IMR-90 (cell line): ENCODE results near the gene TSPYL1. TPM values are rescaled to one million over a fixed set of nuclear protein-coding genes. Genes with fewer than 3 reads are reported as not detected.

Experiments used
- ATAC-seq: fragments of 200-7000 bp; cut with Tn5 transposase; 2 replicates; pipeline ENCODE4 v1.9.1; 2020; ENCODE audit warnings: low read depth, mild to moderate bottlenecking, moderate library complexity
- BruUV-seq: library from RNA; stranded (reverse); fragments of 400-500 nt; replicated peaks from 2 replicates; lab custom pipeline; 2021; lab: Mats Ljungman, UMichigan
- CTCF ChIA-PET: fragments of 300-600 bp; formaldehyde crosslinking; extraction: SDS; loops from one replicate; lab custom pipeline; 2021; ENCODE audit warnings: antibody characterized with exemption; lab: Yijun Ruan, JAX
- POLR2A ChIA-PET: fragments of 300-600 bp; sonication (Branson Sonifier 250); formaldehyde crosslinking; loops from one replicate; lab custom pipeline; 2022; ENCODE audit warnings: antibody characterized with exemption; ENCODE audit not compliant: unreplicated experiment; lab: Charles Lee
- DNase-seq: peaks from one replicate; pipeline ENCODE4 v3.0.0; 2013
- H2AFZ ChIP-seq: replicated peaks from 2 replicates; pipeline ENCODE3; 2013; ENCODE audit warnings: low read length, mild to moderate bottlenecking; ENCODE audit not compliant: poor library complexity
- H2AK5ac ChIP-seq: 2 replicates; pipeline ENCODE4 v1.6.1; 2013; ENCODE audit warnings: low read depth, low read length, inconsistent platforms
- H2AK9ac ChIP-seq: replicated peaks from 2 replicates; pipeline ENCODE3; 2013; ENCODE audit warnings: mild to moderate bottlenecking, low read depth, low read length, moderate library complexity; ENCODE audit not compliant: poor library complexity
- H2BK120ac ChIP-seq: 2 replicates; pipeline ENCODE4 v1.6.1; 2013; ENCODE audit warnings: low read depth, low read length, inconsistent platforms
- H2BK15ac ChIP-seq: 3 replicates; pipeline ENCODE4 v1.6.1; 2013; ENCODE audit warnings: low read depth, low read length, inconsistent platforms
- H2BK20ac ChIP-seq: 2 replicates; pipeline ENCODE4 v1.6.1; 2013; ENCODE audit warnings: low read depth, mild to moderate bottlenecking, inconsistent platforms, low read length, moderate library complexity
- H2BK5ac ChIP-seq: 2 replicates; pipeline ENCODE4 v1.6.1; 2013; ENCODE audit warnings: mild to moderate bottlenecking, low read depth, low read length, inconsistent platforms; ENCODE audit not compliant: poor library complexity, severe bottlenecking
- H3K14ac ChIP-seq: replicated peaks from 2 replicates; pipeline ENCODE4 v1.6.1; 2013; ENCODE audit warnings: low read depth, low read length, inconsistent platforms
- H3K18ac ChIP-seq: 2 replicates; pipeline ENCODE4 v1.6.1; 2013; ENCODE audit warnings: low read depth, low read length, control low read depth
- H3K23ac ChIP-seq: 2 replicates; pipeline ENCODE4 v1.6.1; 2013; ENCODE audit warnings: low read depth, low read length, inconsistent platforms
- H3K27ac ChIP-seq: 2 replicates; pipeline ENCODE4 v1.5.1; 2013; ENCODE audit warnings: mild to moderate bottlenecking, control low read depth, low read length; ENCODE audit not compliant: insufficient read depth
- H3K27me3 ChIP-seq: 2 replicates; pipeline ENCODE4 v1.6.1; 2013; ENCODE audit warnings: low read length; ENCODE audit not compliant: control insufficient read depth, insufficient read depth
- H3K36me3 ChIP-seq: 2 replicates; pipeline ENCODE4 v1.6.1; 2013; ENCODE audit warnings: low read length, mixed read lengths; ENCODE audit not compliant: control insufficient read depth, insufficient read depth
- H3K4ac ChIP-seq: 2 replicates; pipeline ENCODE4 v1.6.1; 2013; ENCODE audit warnings: low read depth, low read length, inconsistent platforms
- H3K4me1 ChIP-seq: 2 replicates; pipeline ENCODE4 v1.6.1; 2013; ENCODE audit warnings: low read length, mixed read lengths; ENCODE audit not compliant: control insufficient read depth, insufficient read depth
- H3K4me2 ChIP-seq: 2 replicates; pipeline ENCODE4 v1.6.1; 2013; ENCODE audit warnings: low read depth, mild to moderate bottlenecking, control low read depth, low read length, moderate library complexity
- H3K4me3 ChIP-seq: 2 replicates; pipeline ENCODE4 v1.5.1; 2013; ENCODE audit warnings: low read depth, mild to moderate bottlenecking, control low read depth, low read length, moderate library complexity; ENCODE audit not compliant: insufficient read depth
- H3K56ac ChIP-seq: 2 replicates; pipeline ENCODE4 v1.6.1; 2013; ENCODE audit warnings: low read length, inconsistent platforms; ENCODE audit not compliant: insufficient read depth; ENCODE audit errors: extremely low read depth
- H3K79me1 ChIP-seq, 2 experiments: 2 replicates each; pipeline ENCODE4 v1.6.1; 2013; ENCODE audit warnings: low read length in 2 of 2, inconsistent platforms in 1 of 2, low read depth in 1 of 2
- H3K9ac ChIP-seq: 2 replicates; pipeline ENCODE4 v1.6.1; 2013; ENCODE audit warnings: low read depth, low read length, control low read depth
- H3K9me1 ChIP-seq: 2 replicates; pipeline ENCODE4 v1.6.1; 2013; ENCODE audit warnings: low read length, inconsistent platforms; ENCODE audit not compliant: insufficient read depth
- H3K9me3 ChIP-seq: 2 replicates; pipeline ENCODE4 v1.6.1; 2013; ENCODE audit warnings: low read length; ENCODE audit not compliant: control insufficient read depth, insufficient read depth
- H4K20me1 ChIP-seq: 2 replicates; pipeline ENCODE4 v1.6.1; 2013; ENCODE audit warnings: low read length, inconsistent platforms; ENCODE audit not compliant: insufficient read depth
- H4K5ac ChIP-seq: 2 replicates; pipeline ENCODE4 v1.6.1; 2013; ENCODE audit warnings: mild to moderate bottlenecking, low read depth, low read length, control low read depth
- H4K8ac ChIP-seq, 2 experiments: 2 replicates each; pipeline ENCODE4 v1.6.1; 2013; ENCODE audit warnings: low read depth in 2 of 2, low read length in 2 of 2, control low read depth in 1 of 2, inconsistent platforms in 1 of 2
- H4K91ac ChIP-seq: 2 replicates; pipeline ENCODE4 v1.6.1; 2013; ENCODE audit warnings: low read depth, low read length, inconsistent platforms; ENCODE audit not compliant: insufficient read depth
- BHLHE40 ChIP-seq: fragments of 150-350 bp; IDR thresholded peaks from 2 replicates; pipeline ENCODE4 v1.6.1; 2016; ENCODE audit warnings: mild to moderate bottlenecking, low read depth, low read length
- CEBPB ChIP-seq: IDR thresholded peaks from 2 replicates; pipeline ENCODE4 v1.6.1; 2012; ENCODE audit warnings: low read depth, low read length, improper control_type of control experiment
- CHD1 ChIP-seq: IDR thresholded peaks from 2 replicates; pipeline ENCODE4 v1.6.1; 2012; ENCODE audit warnings: low read depth, low read length, improper control_type of control experiment
- FOS ChIP-seq: fragments of 150-350 bp; IDR thresholded peaks from 2 replicates; pipeline ENCODE4 v1.6.1; 2016; ENCODE audit warnings: low read depth, low read length
- MAFK ChIP-seq: IDR thresholded peaks from 2 replicates; pipeline ENCODE4 v1.6.1; 2012; ENCODE audit warnings: low read depth, low read length, improper control_type of control experiment
- MAZ ChIP-seq: IDR thresholded peaks from 2 replicates; pipeline ENCODE4 v1.6.1; 2012; ENCODE audit warnings: low read depth, mild to moderate bottlenecking, low read length, improper control_type of control experiment, moderate library complexity, borderline replicate concordance
- MXI1 ChIP-seq: IDR thresholded peaks from 2 replicates; pipeline ENCODE4 v1.6.1; 2012; ENCODE audit warnings: low read depth, mild to moderate bottlenecking, low read length, moderate library complexity, borderline replicate concordance
- NFE2L2 ChIP-seq: fragments of 150-350 bp; IDR thresholded peaks from 2 replicates; pipeline ENCODE4 v1.6.1; 2016; ENCODE audit warnings: low read depth, mild to moderate bottlenecking, low read length
- POLR2A ChIP-seq: IDR thresholded peaks from 2 replicates; pipeline ENCODE4 v1.6.1; 2012; ENCODE audit warnings: mild to moderate bottlenecking, low read depth, low read length
- RAD21 ChIP-seq: IDR thresholded peaks from 2 replicates; pipeline ENCODE4 v1.6.1; 2012; ENCODE audit warnings: low read length, improper control_type of control experiment
- RCOR1 ChIP-seq: IDR thresholded peaks from 2 replicates; pipeline ENCODE4 v1.6.1; 2012; ENCODE audit warnings: mild to moderate bottlenecking, low read length, improper control_type of control experiment; ENCODE audit not compliant: insufficient replicate concordance
- RFX5 ChIP-seq: IDR thresholded peaks from 2 replicates; pipeline ENCODE4 v1.8.0; 2012; ENCODE audit warnings: low read depth, mild to moderate bottlenecking, low read length, moderate library complexity
- SMC3 ChIP-seq: fragments of 150-350 bp; IDR thresholded peaks from 2 replicates; pipeline ENCODE4 v1.6.1; 2016; ENCODE audit warnings: low read depth, mild to moderate bottlenecking, antibody characterized with exemption, low read length, moderate library complexity
- WGBS, 2 experiments: methylation state at CpG; one replicate each; pipeline versions ENCODE4 v1.1.5 to v1.1.7; 2013; ENCODE audit warnings: missing lambda C conversion rate in 2 of 2; ENCODE audit not compliant: insufficient read length in 1 of 2; ENCODE audit errors: extremely low coverage in 2 of 2; 5-methylcytosine and 5-hydroxymethylcytosine counted together
- dilution Hi-C: fragments of 300-500 bp; cut with HindIII; formaldehyde crosslinking; loops from one replicate; pipeline ENCODE4 v1.14.3; 2018; ENCODE audit warnings: low sequenced_read_pairs; ENCODE audit not compliant: unreplicated experiment
- in situ Hi-C: fragments of 300-500 bp; cut with MboI; formaldehyde crosslinking; loops from 3 replicates; pipeline ENCODE4 v1.14.3; 2019; ENCODE audit warnings: low sequenced_read_pairs, inconsistent platforms, mixed read lengths
- intact Hi-C: fragments of 100-400 bp; cut with micrococcal nuclease; formaldehyde crosslinking; loops from 2 replicates; pipeline ENCODE4 v1.10.0; 2022
- polyA plus RNA-seq, 3 experiments: library from polyadenylated mRNA; depleted of rRNA; stranded (reverse); fragments of >200 nt; gene quantifications; 2 replicates each; pipeline ENCODE4 v1.2.3, GENCODE V29; 2012; ENCODE audit warnings: low replicate concordance in 1 of 3
- total RNA-seq: library from RNA; depleted of rRNA; stranded (reverse); fragments of >200 nt; gene quantifications from 2 replicates; pipeline ENCODE4 v1.2.3, GENCODE V29; 2012
- TF ChIP-seq, protein P1 (sequence below): fragments of 150-350 bp; IDR thresholded peaks from 2 replicates; pipeline ENCODE4 v1.6.1; 2017; ENCODE audit warnings: mild to moderate bottlenecking, antibody characterized with exemption, low read length, low read depth

Gene TSPYL1
- total and polyA plus RNA-seq, 2 of the 4 experiments (the other 2 are of a cell fraction), result 32.4 to 111 TPM

DNA sequence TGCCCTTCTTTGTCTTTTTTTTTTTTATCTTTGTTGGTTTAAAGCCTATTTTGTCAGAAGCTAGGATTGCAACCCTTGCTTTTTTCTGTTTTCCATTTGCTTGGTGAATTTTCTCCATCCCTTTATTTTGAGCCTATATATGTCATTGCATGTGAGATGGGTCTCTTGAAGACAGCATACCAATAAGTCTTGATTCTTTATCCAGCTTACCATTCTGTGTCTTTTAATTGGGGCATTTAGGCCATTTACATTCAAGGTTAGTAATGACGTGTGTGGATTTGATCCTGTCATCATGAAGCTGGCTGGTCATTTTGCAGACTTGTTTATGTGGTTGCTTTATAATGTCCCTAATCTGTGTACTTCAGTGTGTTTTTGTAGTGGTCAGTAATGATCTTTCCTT, 16.4 kb downstream of the TSPYL1 start:
- Histone ChIP-seq H2BK120ac (no peak overlapping the region), H3K56ac (no peak overlapping the region), H4K91ac (no peak overlapping the region), H2AK9ac (no peak overlapping the region), H3K36me3 (peaks cover 3% of the 10 kb centered on the region), H4K20me1 (no peaks in the 10 kb centered on the region; the same call in 1 of the 2 replicates), H3K4me3 (no peak overlapping the region), H3K14ac (no peak overlapping the region), H3K79me1 (peaks cover 0 to 25% of the 10 kb centered on the region in 2 experiments; a peak in 2 of 4 replicates), H3K4me2 (no peak overlapping the region), H3K9ac (no peak overlapping the region), H3K18ac (no peak overlapping the region), H3K9me3 (no peaks in the 10 kb centered on the region; the same call in 1 of the 2 replicates), H3K4me1 (peaks cover 5% of the 10 kb centered on the region; the same call in 1 of the 2 replicates), H3K9me1 (peaks cover 10% of the 10 kb centered on the region; the same call in 1 of the 2 replicates), H2AFZ (no peak overlapping the region), H4K8ac (no peak overlapping the region), H2BK20ac (no peak overlapping the region), H2AK5ac (no peak overlapping the region), H2BK15ac (no peak overlapping the region), H3K4ac (no peak overlapping the region), H3K27ac (no peak overlapping the region), H4K5ac (no peak overlapping the region), H3K23ac (no peak overlapping the region), H2BK5ac (no peak overlapping the region), H3K27me3 (no peaks in the 10 kb centered on the region)
- in situ Hi-C loops, result loop anchor here (10.0 kb wide), 1 partner anchor 271 kb away; no protein-coding TSS in a partner anchor
- ChIA-PET CTCF (interaction anchor here (0.6 kb wide), 1 partner anchor 153 kb away, joined by 3 read pairs; no protein-coding TSS in a partner anchor), POLR2A (no interaction called here)
- intact Hi-C loops, result no loop called here
- dilution Hi-C loops, result no loop called here
- WGBS, 2 experiments, result no CpG with 5 or more reads among the region's 1 CpG
- DNase-seq (no peak), ATAC-seq (no peak)
- BruUV-seq, result no TSS peak
- TF ChIP-seq FOS (no peak), CHD1 (no peak), RFX5 (no peak), MXI1 (no peak), RAD21 (no peak), CEBPB (no peak), NFE2L2 (no peak), BHLHE40 (no peak), MAFK (no peak), SMC3 (no peak), MAZ (no peak), POLR2A (no peak), RCOR1 (no peak)
- TF ChIP-seq, protein P1, sequence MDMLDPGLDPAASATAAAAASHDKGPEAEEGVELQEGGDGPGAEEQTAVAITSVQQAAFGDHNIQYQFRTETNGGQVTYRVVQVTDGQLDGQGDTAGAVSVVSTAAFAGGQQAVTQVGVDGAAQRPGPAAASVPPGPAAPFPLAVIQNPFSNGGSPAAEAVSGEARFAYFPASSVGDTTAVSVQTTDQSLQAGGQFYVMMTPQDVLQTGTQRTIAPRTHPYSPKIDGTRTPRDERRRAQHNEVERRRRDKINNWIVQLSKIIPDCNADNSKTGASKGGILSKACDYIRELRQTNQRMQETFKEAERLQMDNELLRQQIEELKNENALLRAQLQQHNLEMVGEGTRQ, result no peak
